Skeletal muscle cell (primary cell): Measurements from ENCODE around the gene ADAMTS10.
A peak's percentile ranks its signal among the peaks of the same experiment; 100 is the strongest.
"Not testable (repeated sequence)": the region's sequence is repeated elsewhere in the genome, so short reads cannot be mapped to it uniquely, and the experiment has no call there.

Source experiments
- DNase-seq: peaks from one replicate; pipeline ENCODE4 v3.0.0-alpha.2; 2010; ENCODE audit warnings: low read depth
- H3K4me3 ChIP-seq: 2 replicates; pipeline ENCODE4 v1.5.1; 2011; ENCODE audit warnings: low read depth, mild to moderate bottlenecking, control low read depth, low read length, moderate library complexity

The ADAMTS10 gene

DNA sequence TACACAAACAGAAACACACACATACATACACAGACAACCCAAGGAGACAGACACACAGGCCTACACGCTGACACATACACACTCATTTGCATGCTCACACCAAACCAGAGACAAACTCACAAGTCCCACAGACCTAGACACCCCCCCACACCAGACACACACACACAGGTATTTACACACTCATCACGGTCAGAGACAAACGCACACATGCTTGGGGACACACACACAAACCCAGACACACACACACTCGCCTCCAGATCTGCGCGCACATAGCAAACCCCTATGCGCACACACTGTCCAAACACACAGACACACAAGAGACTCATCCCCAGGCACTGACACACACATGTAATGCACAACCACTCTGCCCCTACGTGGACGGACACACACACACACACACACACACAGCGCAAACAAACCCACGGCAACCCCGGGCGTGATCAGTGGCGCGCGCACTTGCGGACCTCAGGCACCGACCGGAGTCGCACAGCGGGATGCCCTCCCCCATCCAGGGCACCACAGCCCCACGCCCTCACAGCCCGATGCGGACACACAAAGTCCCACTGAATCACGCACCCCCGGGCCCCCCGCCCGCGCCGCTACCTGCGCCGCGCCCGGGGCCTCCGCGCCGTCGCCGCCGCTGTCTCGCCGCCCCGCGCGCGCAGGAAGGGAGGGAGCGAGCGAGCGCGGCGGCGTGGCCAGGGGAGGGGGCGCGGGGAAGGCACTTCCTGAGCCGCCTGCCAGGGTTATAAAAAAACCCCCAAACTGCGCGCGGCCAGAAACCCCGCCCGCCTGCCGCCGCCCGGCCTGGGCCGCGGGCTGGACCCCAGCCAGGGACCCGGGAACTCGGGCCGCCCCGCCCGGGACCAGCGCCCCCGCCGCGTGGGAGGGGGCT is at the start of gene ADAMTS10:
ADAMTS10 (minus strand) TSS at position 675 of the 895 bp plus-strand sequence. CDS start 5,005 bp downstream, outside the sequence.
- DNase-seq: no peak
- H3K4me3 ChIP-seq: peak within 1 kb of the TSS; percentile 78

DNA sequence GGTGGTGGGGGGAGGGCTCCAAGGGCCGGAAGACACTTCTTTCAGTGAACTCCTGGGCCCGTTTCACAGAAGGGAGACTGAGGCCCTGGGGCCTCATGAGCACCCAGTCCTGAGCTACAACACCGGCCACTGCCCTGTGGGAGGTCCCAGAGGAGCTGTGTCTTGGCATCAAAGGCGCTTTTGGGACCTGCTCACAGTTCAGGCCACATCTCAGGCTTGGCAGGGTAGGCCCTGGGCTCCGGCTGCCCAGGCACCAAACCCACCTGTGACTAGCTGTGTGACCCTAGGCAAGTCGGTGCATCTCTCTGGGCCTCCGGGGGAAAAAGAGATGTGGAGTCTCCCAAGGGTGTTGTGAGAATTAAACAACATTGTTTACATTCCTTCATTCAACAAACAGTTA is 49.4 kb upstream of the ADAMTS10 start:
- DNase-seq: no peak
- H3K4me3 ChIP-seq: no peak overlapping the region

DNA sequence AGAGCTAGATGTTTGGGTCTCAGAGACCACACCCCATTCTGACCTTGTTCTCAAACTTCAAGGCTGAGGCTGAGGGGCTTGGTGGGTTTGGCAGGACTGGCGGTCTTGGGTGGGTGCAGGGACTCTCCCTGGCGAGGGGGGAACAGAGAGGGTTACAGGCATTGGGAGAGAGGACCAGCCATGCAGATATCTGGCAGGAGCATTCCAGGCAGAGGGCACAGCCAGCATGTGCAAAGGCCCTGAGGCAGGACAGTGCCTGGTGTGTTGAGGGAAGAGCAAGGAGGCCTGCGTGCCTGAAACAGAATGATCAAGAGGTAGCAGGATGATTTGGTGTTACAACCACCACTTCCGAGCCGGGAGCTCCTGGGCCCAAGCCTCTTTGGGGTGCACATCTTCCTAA is 47.4 kb upstream of the ADAMTS10 start:
- no peak for DNase-seq
- H3K4me3 ChIP-seq: no peak overlapping the region

DNA sequence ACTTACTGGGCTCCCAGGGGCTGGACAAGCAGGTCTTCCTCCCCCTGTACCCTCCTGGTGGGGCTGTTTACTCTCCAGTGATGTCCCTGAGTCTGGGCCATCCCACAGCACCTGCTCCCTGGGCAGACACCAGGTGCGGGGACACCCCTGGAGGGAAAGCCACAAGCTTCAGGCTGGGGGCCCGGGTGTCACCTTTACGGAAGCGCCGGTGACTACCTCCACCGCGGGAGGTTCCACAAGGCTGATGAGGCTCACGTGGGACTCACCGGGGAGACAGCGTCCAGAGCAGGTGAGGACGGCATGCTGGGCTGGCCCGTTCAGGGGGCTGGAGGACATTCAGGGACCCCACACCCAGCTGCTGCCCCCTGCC is 44.8 kb upstream of the ADAMTS10 start:
- no peak for DNase-seq
- H3K4me3 ChIP-seq: no peak overlapping the region

DNA sequence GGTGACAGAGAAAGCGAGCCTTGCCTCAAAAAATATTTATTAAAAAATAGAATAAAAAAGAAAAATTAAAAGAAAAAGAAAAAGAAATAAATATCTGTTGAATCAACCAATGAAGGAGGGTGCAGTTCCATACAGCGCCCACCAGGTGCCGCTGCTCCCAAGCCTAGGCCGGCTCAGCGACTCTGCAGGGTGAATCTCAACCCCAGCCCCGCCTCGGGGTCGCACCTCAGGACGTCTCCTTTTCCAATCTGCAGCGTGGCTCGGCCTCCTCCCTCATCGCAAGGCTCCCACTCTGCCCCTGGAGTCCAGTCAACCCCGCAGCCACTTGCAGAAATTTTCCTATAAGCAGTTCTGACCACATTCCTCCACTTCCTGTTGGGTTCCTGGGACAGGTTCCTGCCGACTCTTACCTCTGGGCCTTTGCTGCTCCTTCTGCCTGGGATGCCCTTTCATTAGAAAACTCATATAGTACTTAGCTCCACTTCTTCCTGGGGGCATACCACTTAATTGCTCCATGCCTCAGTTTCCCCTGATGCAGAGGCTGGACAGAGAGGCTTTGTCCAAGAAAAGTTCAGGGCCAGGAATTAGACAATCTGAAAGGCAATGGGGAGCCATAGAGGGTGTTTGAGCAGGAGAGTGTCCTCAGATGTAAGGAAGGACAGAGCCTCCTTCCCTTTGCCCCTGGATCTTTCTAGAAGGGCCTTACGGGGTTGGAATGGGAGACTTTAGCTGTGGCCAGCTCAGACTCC is 44.2 kb upstream of the ADAMTS10 start:
- no peak for DNase-seq
- H3K4me3 ChIP-seq: no peak overlapping the region

DNA sequence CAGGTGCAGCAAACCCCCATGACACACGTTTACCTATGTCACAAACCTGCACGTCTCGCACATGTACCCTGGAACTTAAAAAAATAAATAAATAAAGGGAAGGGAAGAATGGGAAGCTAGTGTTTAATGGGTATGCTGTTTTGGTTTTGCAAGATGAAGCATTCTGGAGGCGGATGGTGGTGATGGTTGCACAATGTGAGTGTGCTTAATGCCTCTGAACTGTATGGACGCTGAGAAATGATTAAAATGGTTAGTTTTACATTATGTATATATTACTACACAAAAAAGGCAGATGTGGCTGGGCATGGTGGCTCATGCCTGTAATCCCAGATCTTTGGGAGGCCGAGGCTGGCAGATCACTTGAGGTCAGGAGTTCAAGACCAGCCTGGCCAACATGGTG is 37.7 kb upstream of the ADAMTS10 start:
- no peak overlapping the region for H3K4me3 ChIP-seq
- DNase-seq: no peak

DNA sequence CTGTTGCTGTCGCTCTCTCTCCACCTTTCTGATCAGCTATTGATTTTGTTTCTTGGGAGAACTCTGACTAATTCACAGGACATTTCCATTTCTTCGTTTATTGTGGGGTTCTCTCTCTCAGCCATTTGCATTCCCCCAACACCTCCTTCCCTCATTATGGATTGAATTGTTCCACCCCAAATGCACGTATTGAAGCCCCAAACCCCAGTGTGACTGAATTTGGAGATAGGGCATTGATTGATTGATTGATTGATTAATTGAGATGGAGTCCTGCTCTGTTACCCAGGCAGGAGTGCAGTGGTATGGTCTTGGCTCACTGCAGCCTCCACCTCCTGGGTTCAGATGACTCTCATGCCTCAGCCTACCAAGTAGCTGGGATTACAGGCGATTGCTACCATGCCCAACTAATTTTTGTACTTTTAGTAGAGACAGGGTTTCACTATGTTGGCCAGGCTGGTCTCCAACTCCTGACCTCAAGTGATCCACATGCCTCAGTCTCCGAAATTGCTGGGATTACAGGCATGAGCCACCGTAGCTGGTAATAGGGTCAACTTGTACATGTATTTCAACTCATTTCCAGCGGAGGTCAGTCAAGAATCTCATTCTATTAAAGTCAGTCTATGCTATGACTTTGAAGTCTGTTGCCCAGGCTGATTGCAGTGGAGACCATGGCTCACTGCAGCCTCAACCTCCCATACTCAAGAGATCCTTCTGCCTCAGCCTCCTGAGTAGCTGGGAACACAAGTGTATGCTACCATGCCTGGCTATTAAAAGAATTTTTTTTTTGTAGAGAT is 33.5 kb upstream of the ADAMTS10 start:
- H3K4me3 ChIP-seq: no peak overlapping the region
- no peak for DNase-seq

DNA sequence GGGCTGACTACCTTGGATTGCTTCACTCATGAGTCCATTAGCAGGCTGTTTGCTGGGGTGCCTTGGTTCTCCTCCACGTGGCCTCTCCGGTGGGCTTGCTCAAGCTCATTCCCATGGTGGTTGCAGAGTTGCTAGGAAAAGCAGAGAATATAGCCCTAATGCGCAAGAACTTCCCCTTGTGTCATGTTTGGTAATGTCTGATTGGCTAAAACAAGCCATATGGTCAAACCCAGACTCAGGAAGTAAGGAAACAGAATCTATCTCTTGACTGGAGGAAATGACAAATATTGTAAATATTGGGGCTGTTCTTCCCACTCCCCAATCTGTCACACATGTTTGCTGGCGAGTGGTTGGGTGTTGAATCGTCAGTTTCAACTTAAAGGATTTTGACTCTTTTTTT is 32.0 kb upstream of the ADAMTS10 start:
- DNase-seq: no peak

DNA sequence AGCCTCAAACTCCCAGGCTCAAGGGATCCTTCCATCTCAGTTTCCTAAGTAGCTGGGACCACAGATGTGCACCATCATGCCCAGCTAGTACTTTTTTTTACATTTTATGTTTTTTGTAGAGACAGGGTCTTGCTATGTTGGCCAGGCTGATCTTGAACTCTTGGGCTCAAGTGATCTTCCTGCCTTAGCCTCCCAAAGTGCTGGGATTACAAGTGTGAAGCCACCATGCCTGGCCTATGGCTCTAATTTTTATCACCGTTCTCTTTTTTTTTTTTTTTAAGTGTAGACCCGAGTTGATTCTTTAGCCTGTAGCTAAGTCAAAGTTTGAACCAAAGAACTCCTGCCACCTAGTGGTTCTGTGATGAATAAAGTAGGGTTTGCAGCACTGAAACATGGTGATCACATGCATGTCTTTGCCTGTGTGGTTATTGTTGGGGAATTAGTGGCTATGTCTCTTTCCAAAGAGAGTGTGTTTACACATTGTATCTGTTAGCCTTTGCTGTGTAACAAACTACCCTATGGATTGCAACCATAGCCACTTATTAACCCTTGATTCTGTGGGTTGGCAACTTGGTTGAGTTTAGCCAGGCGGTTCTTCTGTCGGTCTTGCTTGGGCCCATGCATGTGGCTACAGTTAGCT is 31.5 kb upstream of the ADAMTS10 start:
- DNase-seq: no peak

More for the DNA sequence above, 32.0 kb upstream of the ADAMTS10 start:
- H3K4me3 ChIP-seq: no peak overlapping the region

DNA sequence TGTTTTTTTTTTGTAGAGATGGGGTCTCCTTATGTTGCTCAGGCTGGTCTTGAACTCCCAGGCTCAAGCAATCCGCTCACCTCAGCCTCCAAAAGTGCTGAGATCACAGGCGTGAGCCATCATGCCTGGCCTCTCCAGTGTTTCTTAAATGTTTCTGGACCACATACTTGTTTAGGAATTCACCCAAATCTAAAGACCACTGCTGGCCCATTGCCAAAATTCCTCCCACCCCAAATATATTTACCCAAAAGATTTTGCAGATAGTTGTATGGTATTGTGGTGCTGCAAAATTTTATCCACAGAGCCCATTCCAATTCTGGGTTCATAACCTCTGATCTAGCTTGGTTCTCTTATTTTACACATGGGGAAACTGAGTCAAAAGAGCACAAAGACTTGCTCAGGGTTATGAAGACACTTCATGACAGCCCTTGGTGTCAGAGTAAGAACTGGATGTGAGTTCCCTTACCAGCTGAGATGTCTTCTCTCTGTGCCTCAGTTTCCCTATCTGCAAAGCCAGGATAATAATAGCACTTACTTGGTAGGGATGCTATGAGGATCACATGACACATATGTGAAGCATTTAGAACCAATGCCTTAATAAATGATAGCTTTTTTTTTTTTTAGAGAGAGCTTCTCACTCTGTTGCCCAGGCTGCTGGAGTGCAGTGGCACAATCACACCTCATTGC is 30.8 kb upstream of the ADAMTS10 start:
- DNase-seq: no peak
- H3K4me3 ChIP-seq: no peak overlapping the region

More for the DNA sequence above, 31.5 kb upstream of the ADAMTS10 start:
- no peak overlapping the region for H3K4me3 ChIP-seq

DNA sequence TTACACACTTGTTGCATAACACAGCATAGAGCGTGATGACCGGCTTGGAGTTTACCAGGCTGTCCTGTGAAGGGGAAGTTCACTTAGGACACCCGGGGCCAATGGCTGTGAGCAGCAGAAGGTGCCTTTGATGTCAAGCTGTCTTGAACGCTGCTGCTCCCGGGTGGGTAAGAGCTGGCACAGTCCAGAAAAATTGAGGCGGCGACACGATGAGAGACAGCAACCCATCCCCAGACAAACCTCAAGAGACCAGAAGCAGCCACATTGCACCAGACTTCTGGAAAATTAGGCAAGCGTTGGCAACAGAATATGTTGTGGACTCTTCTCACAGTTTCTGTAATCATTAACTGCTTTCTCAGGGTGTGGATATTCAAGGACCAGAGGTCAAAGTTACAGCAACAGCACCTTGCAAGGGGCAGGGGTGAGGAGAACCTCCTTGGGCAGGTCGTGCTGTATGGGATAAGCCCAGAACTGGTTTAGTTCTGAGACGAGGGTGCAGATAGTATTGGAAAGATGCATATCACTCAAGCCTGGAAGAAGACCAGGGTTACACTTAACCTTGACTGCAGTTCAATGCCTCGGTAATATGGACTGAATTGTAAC is 30.0 kb upstream of the ADAMTS10 start:
- H3K4me3 ChIP-seq: no peak overlapping the region
- DNase-seq: no peak

DNA sequence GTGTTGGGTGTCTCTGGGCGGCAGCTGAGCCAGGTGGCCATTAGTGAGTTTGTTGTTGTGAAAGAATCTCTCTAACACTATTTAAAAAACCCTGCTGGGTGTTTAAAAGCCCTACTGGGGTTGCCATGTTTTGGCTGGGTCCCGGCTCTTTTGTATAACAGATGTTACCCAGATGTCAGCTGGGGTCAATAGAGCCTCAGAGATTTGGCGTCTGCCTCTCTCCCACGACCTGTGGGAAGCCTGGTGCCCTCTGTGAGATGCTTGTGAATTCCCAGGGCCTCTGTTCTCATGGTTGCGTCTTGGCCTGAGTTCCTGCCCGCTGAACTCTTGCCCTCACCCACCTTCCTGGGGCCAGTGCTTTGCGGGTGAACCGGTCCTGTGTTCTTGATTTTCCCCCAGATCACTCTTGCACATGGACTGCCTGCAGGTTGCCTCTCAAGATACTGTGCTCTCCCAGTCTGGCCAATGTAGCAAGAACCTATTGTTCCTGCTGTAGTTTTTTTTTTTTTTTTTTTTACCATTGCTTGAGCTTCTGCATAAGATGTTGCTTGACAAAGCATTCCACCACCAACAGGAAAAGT is 29.4 kb upstream of the ADAMTS10 start:
- H3K4me3 ChIP-seq: no peak overlapping the region
- no peak for DNase-seq

DNA sequence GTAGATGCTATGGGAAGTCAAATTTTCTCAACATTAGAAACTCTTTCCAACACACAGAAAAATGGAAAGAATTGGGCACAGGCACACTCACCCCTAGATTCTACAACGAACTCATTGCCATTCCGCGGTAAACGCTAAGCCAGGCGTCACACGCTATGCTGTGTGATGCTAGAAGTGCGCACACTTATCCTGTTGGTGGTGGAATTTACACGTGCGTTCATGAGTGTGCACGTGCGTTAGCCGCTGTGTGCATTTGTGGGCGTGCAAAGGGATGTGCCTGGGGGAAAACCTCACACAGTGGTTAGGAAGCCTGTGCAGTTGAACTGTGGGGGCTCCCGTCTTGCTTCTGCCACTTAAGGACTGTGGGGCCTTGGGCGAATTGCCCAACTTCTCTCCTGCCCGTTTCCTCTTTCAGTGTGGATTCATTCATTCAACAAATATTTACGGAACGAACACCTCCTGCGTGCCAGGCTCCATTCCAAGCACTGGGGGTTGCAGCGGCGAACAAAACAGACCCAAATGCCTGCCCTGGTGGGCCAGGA is 27.6 kb upstream of the ADAMTS10 start:
- no peak overlapping the region for H3K4me3 ChIP-seq

DNA sequence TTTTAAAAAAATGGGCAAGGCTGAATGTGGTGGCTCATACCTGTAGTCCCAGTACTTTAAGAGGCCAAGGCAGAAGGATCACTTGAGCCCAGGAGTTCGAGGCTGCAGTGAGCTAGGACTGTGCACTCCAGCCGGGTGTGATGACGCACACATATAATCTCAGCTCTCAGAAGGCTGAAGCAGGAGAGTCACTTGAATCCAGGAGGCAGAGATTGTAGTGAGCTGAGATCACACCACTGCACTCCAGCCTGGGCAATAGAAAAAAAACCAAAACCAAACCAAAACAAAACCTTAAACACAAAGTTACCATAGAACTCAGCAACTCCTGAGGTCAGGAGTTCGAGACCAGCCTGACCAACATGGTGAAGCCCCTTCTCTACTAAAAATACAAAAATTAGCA is 26.6 kb upstream of the ADAMTS10 start:
- H3K4me3 ChIP-seq, DNase-seq: not testable (repeated sequence)

More for the DNA sequence above, 27.6 kb upstream of the ADAMTS10 start:
- DNase-seq: no peak

DNA sequence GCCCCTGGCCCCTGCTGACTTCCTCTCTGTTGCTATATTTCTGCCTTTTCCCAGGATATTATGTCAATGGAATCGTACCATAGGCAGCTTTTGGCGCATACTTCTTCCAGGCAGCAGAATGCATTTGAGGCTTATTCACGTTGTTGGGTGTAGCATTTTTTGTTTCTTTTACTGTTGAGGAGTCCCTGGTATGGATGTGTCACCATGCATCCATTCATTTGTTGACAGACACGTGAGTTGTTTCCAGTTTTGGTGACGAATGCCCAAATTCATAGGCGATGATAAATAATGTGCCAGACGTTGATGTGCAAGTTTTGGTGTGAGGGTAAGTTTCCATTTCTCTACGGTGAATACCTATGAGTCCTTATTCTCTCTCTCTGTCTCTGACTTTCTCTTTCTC is 24.9 kb upstream of the ADAMTS10 start:
- DNase-seq: no peak
- no peak overlapping the region for H3K4me3 ChIP-seq

DNA sequence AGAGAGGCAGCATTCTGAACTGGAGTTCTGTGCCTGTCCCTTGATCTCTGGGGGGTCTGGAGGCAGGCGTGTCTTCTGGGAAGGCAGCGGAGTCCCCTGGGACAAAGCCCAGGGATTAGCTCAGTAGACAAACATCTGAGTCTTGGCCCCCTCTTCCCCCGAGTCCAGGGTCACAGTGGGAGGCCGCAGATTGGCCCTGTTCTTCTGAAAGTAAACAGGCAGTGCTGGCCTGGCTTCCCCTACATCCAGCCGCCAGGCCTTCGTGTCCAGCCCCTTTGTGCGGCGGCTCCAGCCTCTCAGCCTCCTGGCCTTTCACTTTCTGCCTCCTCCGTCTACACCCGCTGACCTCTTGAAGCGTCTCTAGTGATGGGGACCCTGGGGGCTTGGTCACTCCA is 20.9 kb upstream of the ADAMTS10 start:
- H3K4me3 ChIP-seq: no peak overlapping the region
- no peak for DNase-seq

DNA sequence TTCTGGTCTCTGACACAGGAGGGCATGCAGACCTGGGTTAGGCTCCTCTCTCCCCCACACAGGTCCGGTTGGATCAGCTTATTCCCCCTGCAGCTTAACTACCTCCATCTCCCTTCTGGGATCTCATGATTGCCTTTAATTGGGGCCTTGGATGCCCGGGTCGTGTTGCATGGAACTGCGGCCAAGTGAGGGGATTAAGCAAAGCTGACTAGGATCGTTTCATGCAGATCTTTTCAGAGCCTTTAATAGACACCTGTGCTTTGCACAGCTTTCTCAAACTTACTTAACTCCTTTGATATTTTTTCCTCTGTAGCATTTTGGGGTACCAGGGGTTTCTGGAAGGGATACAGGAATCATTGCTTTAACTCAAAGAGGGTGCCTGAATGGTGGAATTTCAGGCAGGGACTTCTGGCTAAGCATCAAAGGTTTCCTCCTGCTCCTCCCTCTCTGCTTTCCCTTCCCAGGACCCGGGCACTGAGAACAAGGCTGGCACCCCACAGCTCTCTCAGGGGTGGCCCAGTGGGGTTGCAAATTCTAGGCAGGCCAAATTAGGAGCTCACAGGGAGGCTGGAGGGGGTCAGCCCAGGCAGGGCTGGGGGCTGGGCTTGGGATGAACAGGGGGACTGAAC is 20.4 kb upstream of the ADAMTS10 start:
- no peak overlapping the region for H3K4me3 ChIP-seq
- DNase-seq: no peak
